Measurements from ENCODE around the gene ZNF579. TPM values are rescaled to one million over a fixed set of nuclear protein-coding genes. Genes with fewer than 3 reads are reported as not detected.

The ZNF579 gene
- total and polyA plus RNA-seq, 9 of the 15 experiments (the other 6 are each of a cell fraction or from before 2014, with no cell fraction given): 0.06 to 15.9 (median 1.6) TPM

GRCh38 chr19:55581145-55581822 is 636 bp upstream of the ZNF579 start (continued):
- TF ChIP-seq ZNF766 (CRISPR knock-in tag; conservative IDR thresholded peaks at IDR 0.05) (peak; percentile 40; the same call in 1 of the 2 replicates), ZFX (CRISPR knock-in tag; IDR thresholded peaks at IDR 0.05) (peak; percentile 17; the same call in 1 of the 2 replicates), HDAC1 (IDR thresholded peaks at IDR 0.05) (peak; percentile 37 to 45; a peak in 2 of 4 replicates), FOXA1 (IDR thresholded peaks at IDR 0.05; ENCODE audit: borderline replicate concordance) (no peak), BCOR (IDR thresholded peaks at IDR 0.05) (peak; percentile 91), SP1 (CRISPR knock-in tag; IDR thresholded peaks at IDR 0.05) (peak; percentile 47; the same call in 1 of the 2 replicates), ELF1 (tag; IDR thresholded peaks at IDR 0.05) (peak; percentile 7), GATAD2B (IDR thresholded peaks at IDR 0.05; ENCODE audit: borderline replicate concordance) (no peak), CEBPZ (IDR thresholded peaks at IDR 0.05; ENCODE audit: borderline replicate concordance, low read depth, low read length) (no peak), XRCC4 (IDR thresholded peaks at IDR 0.05; ENCODE audit: extremely low read depth, insufficient read depth, insufficient read length) (no peak), ZKSCAN1 (IDR thresholded peaks at IDR 0.05; ENCODE audit: low read depth, low read length) (peak; percentile 100), ZBTB2 (IDR thresholded peaks at IDR 0.05) (0 out of 2 replicates have a peak, but pooled peaks have one; percentile 14), CC2D1A (IDR thresholded peaks at IDR 0.05) (0 out of 2 replicates have a peak, but pooled peaks have one; percentile 18), EWSR1 (IDR thresholded peaks at IDR 0.05; ENCODE audit: borderline replicate concordance, low read depth, partially characterized antibody) (no peak), ZBTB11 (CRISPR knock-in tag; IDR thresholded peaks at IDR 0.05) (peak in 1 of 3 experiments; percentile 98; a peak in 2 of 6 replicates), E2F6 (IDR thresholded peaks at IDR 0.05; ENCODE audit: borderline replicate concordance in 1 of 2, extremely low read depth in 1 of 2, insufficient read depth in 1 of 2, insufficient read length in 1 of 2, low read depth in 1 of 2, low read length in 1 of 2, poor library complexity in 1 of 2, severe bottlenecking in 1 of 2) (no peak)

Data from K562 (cell line).